Lower leg skin (tissue), 3 donors: ENCODE measurements around the gene CMIP.

Source experiments
- CTCF ChIP-seq, 3 donors: fragments of 450-650 bp; IDR thresholded peaks; one replicate each; pipeline ENCODE4 v1.5.1; 2016; ENCODE audit warnings: antibody characterized with exemption in 3 of 3, mild to moderate bottlenecking in 3 of 3, moderate library complexity in 2 of 3
- POLR2A ChIP-seq, 2 donors: fragments of 450-650 bp; IDR thresholded peaks; one replicate each; pipeline ENCODE4 v1.6.1; 2016 to 2017; ENCODE audit warnings: antibody characterized with exemption in 2 of 2, mild to moderate bottlenecking in 1 of 2, moderate library complexity in 1 of 2

- TF ChIP-seq CTCF (IDR thresholded peaks at IDR 0.05), result no peak
- no peak for TF ChIP-seq POLR2A (IDR thresholded peaks at IDR 0.05)
Measured at GRCh38 chr16:81664153-81664552, 219.5 kb downstream of the CMIP start.
